ENCODE measurements around the gene SEMA3A. TPM values are rescaled to one million over a fixed set of nuclear protein-coding genes. Genes with fewer than 3 reads are reported as not detected.

Gene SEMA3A
- total and polyA plus RNA-seq, 11 donors: 0.30 to 6.6 (median 1.4) TPM

DNA sequence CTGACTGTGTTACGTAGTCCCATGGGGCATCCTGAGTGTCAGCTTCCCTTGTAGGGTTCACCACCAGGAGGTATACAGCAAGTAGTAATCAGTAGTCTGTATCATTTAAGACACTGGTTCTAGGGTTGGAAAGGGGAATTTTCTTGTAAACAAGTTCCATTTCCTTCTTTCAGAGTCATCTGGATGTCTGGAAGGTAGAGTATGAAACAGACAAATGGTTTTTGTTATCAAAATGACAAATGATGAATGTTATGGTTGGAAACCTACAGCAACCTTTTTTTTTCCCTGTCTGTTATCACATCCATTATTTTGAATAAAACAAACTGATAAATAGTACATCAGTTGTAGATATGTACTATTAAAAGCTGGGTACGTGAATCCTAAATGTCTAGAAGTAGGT lies 19.1 kb downstream of the SEMA3A start:
- Histone ChIP-seq H3K9me3 (no peaks in the 10 kb centered on the region), H3K4me1 (peaks cover 0 to 6% (median 0%) of the 10 kb centered on the region in 12 donors), H3K4me3 (no peak overlapping the region), H3K27me3 (no peaks in the 10 kb centered on the region), H3K36me3 (no peaks in the 10 kb centered on the region), H3K27ac (no peak overlapping the region)
- TF ChIP-seq, protein P1, sequence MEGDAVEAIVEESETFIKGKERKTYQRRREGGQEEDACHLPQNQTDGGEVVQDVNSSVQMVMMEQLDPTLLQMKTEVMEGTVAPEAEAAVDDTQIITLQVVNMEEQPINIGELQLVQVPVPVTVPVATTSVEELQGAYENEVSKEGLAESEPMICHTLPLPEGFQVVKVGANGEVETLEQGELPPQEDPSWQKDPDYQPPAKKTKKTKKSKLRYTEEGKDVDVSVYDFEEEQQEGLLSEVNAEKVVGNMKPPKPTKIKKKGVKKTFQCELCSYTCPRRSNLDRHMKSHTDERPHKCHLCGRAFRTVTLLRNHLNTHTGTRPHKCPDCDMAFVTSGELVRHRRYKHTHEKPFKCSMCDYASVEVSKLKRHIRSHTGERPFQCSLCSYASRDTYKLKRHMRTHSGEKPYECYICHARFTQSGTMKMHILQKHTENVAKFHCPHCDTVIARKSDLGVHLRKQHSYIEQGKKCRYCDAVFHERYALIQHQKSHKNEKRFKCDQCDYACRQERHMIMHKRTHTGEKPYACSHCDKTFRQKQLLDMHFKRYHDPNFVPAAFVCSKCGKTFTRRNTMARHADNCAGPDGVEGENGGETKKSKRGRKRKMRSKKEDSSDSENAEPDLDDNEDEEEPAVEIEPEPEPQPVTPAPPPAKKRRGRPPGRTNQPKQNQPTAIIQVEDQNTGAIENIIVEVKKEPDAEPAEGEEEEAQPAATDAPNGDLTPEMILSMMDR (IDR thresholded peaks at IDR 0.05): no peak
- no peak for TF ChIP-seq POLR2A (IDR thresholded peaks at IDR 0.05)
- ATAC-seq (no peak), DNase-seq (no peak)
- intact Hi-C loops (cut with DNase I): no loop called here
- WGBS, 4 donors: 89 to 95% (median 95%) methylated on average over 2 of the region's 2 CpGs

DNA sequence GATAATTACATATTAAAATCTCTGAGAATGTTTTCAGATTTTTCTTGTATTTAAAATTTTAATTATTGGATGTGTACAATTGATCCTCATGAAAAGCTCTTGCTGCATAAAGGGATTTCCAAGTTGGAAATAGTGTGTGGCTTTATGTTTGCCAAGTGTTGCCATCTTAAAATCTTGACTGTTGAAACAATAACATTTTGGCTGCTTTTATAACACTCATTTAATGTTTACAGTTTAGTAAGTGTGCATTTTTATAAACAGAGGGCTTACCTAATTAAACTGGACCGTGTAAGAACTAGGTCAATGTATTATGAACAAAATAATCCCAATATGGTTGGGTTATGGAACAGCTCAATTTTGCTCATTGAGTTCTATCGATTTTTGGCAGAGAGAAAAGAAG lies 23.9 kb downstream of the SEMA3A start:
- ATAC-seq: no peak
- Histone ChIP-seq H3K27ac (no peak overlapping the region), H3K27me3 (no peaks in the 10 kb centered on the region), H3K4me3 (no peak overlapping the region), H3K9me3 (no peaks in the 10 kb centered on the region), H3K4me1 (no peaks in the 10 kb centered on the region), H3K36me3 (no peaks in the 10 kb centered on the region)
- 88 to 93% (median 88%) methylated on average over 2 of the region's 2 CpGs for WGBS, 4 donors
- intact Hi-C loops (cut with DNase I): no loop called here
- TF ChIP-seq, protein P1 (IDR thresholded peaks at IDR 0.05): no peak
- TF ChIP-seq POLR2A (IDR thresholded peaks at IDR 0.05): no peak
- no peak for DNase-seq

DNA sequence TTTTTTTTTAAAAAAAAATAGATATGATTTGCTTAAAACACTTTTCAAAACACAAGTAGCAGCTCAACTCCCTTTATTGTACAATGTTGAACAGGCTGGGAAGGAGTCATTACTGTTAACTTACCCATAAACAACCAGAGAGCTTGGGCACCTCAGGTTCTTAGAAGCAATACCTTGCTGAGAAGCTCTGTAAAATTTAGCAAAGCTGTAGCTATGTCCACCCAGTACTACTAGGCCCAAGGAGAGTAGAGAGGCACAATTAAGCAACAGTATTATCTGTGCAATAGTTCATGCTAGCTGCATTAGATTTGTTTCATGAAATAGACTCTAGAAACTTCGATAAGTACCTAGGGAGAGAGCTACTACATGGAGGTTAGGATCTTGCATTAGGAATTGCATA lies 32.0 kb downstream of the SEMA3A start:
- Histone ChIP-seq H3K36me3 (no peaks in the 10 kb centered on the region), H3K27ac (peak overlapping the region in 1 of 12 donors; percentile 30), H3K4me3 (no peak overlapping the region), H3K9me3 (no peaks in the 10 kb centered on the region), H3K27me3 (no peaks in the 10 kb centered on the region), H3K4me1 (no peaks in the 10 kb centered on the region)
- TF ChIP-seq, protein P1 (IDR thresholded peaks at IDR 0.05): no peak
- TF ChIP-seq POLR2A (IDR thresholded peaks at IDR 0.05): no peak
- ATAC-seq: no peak
- DNase-seq: no peak
- intact Hi-C loops (cut with DNase I): no loop called here
- 80 to 94% (median 87%) methylated on average over 1 of the region's 1 CpG for WGBS, 4 donors

DNA sequence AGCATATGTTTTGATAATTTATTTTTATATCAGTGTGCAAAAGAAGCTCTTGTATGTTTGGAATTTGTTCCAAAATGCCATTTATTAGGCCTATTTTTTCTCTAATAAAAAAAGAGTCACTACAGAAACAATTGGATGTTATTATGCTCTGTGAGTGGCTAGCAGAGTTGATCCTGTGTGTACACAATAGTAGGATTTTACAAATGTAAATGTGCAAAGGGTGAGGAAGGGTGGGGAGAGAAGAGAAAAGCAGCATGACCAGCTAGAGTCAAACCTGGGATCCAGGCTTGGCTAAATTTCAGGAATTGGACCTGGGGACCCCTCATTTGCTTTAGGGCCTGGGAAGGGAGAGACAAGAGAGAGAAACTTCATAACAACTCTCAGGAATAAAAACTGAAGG lies 32.5 kb downstream of the SEMA3A start:
- Histone ChIP-seq H3K36me3 (no peaks in the 10 kb centered on the region), H3K27ac (peak overlapping the region in 1 of 12 donors; percentile 30), H3K9me3 (no peaks in the 10 kb centered on the region), H3K4me1 (no peaks in the 10 kb centered on the region), H3K4me3 (no peak overlapping the region), H3K27me3 (no peaks in the 10 kb centered on the region)
- ATAC-seq (no peak), DNase-seq (no peak)
- TF ChIP-seq POLR2A (IDR thresholded peaks at IDR 0.05): no peak
- TF ChIP-seq, protein P1 (IDR thresholded peaks at IDR 0.05): no peak
- intact Hi-C loops (cut with DNase I): no loop called here

Measured in heart left ventricle (tissue), 16 donors.